Measurements from ENCODE around the gene ARL5A.
A peak's percentile ranks its signal among the peaks of the same experiment; 100 is the strongest.
"Not testable (repeated sequence)": the region's sequence is repeated elsewhere in the genome, so short reads cannot be mapped to it uniquely, and the experiment has no call there.

ARL5A gene, protein sequence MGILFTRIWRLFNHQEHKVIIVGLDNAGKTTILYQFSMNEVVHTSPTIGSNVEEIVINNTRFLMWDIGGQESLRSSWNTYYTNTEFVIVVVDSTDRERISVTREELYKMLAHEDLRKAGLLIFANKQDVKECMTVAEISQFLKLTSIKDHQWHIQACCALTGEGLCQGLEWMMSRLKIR

DNA sequence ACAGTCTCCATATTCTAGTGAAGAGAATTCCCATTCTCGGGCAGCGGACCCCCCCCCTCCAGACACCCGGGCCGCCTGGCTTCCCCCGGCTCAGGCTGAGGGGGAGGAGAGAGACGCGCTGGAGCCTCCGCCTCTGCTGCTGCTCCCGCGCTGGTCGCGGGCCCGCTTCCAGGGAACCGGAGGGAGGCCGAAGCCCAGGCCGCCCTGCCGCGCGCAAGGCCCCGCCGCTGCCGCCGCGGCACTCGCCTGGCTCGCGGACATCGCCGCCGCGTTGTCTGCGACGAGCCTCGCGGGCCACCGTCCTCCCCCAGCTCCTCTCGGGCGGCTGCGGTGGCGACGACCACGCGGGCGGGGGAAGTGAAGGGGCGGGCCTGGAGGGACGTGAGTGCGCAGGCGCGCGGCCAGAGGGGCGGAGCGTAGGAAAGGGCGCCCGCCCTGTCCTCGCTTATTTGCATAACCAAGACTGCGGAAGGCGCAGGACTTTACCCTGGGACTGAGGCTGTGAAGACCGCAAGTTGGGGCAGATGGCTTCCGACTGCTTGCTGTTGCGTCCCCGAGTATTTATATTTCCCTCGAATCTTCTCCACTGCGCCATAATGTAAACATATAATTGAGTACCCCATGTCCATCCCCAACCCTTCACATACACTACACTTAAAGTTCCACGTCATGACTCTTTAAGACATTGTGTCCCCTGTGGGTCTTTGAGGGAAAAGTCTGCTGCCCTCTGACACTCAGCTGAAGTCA, at the start of gene ARL5A:
Gene ARL5A (minus strand): TSS at position 279 of the 747 bp plus-strand sequence. CDS start 245 bp downstream, at position 34.
- DNase-seq, result peak; percentile 86

DNA sequence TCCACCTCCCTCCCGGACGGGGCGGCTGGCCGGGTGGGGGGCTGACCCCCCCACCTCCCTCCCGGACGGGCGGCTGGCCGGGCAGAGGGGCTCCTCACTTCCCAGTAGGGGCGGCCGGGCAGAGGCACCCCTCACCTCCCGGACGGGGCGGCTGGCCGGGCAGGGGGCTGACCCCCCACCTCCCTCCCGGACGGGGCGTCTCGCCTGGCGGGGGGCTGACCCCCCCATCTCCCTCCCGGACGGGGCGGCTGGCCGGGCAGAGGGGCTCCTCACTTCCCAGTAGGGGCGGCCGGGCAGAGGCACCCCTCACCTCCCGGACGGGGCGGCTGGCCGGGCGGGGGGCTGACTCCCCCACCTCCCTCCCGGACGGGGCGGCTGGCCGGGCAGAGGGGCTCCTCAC, 47.4 kb upstream of the ARL5A start:
- DNase-seq, result not testable (repeated sequence)

DNA sequence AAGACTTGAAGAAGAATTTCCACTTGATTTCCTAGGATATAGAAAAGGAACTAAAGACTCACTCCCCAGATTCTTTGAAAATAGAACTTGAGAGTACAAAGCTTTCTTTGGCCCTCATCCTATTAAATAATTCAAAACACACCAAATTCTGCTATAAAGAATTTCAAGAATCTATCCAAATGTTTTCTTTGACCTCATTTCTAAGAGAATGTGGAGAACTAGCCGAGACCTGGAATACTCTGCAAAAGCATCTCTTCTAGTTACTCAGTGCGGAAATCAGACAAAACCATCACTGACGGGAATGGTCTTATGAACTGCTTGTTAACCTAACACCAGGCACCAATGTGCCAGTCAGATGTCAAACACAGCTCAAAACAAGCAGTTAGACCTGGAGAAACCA, 44.2 kb upstream of the ARL5A start:
- no peak for DNase-seq

DNA sequence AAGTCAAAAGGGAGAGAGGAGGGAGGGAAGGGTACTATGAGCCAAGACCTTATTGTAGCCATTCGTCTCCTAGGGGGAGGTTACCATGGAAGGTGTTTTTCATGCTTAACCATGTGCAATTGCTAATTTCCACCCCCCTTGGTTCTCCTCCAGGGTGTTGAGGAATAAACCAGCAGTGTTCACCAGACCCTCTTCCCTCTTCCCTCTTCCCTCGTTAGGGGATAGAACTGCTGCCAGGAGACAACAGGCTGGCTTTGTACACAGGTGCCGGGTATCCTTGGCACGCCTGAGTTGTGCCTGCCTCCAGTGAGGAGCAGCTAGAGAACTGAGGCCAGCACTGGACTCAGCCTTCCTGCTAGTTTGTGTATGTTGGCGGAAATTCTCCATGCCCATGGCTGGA, 41.1 kb upstream of the ARL5A start:
- DNase-seq, result no peak

DNA sequence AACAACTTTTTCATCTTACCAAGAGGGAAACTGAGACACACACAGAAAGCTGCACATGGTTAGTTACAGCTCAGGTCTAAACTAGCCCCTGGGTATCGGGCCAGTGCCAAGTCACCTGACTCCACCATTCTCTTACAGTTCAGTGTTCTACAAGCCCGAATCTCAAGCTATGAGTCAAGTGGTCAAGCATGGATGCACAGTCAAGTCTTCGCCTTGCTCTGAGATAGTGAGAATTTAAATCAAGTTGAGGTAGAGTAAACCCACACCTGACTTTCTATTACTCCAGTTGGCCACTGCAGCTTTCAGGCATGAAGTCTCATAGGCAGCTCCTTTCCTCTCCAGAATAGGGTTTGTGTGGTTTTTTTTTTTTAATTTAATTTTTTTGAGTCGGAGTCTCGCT, 34.5 kb upstream of the ARL5A start:
- no peak for DNase-seq

DNA sequence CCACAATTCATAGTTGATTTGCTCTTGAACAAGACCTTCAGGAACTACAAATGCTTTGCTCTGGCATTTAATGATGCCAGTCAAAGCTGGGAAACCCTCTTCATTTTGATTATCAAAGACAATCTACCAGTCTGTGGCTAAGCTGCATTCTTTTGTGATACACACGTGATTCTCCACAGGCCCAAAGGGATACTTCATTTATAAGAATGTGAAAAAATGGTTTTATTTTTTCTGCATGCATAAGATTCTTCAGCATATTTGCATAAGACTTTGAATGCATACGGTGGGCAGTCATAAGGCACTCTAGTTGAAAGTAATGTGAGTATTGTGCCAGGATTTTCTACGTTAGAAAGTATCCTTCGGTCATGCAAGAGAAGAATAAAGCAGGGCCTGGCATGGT, 33.0 kb upstream of the ARL5A start:
- no peak for DNase-seq

DNA sequence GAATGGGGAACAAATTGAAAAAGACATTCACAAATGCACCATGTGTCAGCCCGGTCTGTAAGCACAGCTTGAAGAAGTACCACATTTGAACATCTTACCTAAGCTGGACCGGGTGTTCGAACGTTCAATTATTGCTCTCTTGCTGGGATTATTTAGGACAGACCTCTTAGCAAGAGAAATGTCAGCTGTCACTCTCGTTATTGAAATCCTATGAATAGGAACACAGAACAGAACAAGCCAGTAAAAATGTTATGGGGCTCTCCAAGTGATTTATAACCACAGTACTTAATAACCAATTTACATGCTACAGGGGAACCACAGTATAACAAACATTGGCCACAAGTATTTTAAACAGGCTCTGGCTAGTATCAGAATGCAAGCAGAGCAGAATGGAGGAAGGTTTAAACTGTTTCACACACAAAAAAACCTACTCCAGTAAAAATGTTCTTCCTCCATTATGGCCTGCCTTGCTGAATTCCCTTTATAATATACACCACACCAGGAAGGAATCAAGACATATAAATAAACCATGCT, 32.5 kb upstream of the ARL5A start:
- no peak for DNase-seq

DNA sequence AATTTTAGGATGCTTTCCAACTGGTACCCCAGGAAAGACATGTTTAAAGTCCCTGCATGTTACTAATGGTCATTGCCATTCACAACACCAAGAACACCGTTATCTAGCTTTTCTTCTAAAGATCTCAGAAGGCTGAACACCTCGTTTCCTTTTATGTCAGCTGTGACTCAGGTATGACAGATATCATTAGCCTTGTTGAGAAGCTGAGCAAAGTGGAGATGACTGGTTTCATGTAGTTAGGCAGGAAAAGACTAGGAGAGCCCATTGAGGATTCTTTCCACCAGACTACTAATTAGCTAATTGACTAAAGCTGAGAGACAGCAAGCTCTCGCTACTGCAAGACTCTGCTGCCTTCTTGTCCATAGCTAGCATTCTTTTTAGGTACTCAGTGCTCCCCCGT, 32.0 kb upstream of the ARL5A start:
- no peak for DNase-seq

DNA sequence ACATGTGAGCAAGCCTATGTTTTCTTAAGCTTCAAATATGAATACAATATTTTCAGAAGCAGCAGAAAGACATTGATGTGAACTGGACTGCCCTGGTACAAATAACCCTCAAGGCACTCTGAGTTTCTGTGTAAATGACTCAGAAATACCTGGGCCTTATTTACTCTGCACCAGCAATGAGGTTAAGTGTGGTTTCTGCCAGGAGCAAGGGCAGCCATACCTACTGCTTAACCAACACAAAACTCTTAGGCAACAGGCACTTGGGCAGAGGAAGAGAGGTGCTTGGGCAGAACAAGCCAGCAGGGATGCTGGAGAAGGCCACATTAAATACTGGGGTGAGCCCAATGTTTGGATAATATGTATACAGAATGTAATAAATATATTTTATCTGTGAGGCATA, 29.4 kb upstream of the ARL5A start:
- DNase-seq, result no peak

DNA sequence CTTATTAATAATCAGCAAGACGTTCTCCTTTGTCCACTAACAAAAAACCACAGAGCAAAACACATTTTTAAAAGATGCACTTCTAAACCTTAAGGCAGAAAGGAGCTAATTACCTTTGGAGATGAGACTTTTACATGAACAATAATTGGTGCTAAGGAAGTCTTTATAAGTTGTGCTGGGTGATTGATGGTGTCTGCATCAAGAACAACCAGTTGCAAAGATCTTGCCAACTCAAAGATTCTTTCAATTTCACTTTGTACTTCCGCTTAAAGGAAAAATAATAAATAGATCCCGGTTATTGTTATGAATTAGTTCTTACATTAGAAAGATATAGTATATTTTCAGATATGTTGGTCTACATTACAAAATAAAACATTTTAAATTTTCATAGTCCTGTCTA, 26.9 kb upstream of the ARL5A start:
- no peak for DNase-seq

DNA sequence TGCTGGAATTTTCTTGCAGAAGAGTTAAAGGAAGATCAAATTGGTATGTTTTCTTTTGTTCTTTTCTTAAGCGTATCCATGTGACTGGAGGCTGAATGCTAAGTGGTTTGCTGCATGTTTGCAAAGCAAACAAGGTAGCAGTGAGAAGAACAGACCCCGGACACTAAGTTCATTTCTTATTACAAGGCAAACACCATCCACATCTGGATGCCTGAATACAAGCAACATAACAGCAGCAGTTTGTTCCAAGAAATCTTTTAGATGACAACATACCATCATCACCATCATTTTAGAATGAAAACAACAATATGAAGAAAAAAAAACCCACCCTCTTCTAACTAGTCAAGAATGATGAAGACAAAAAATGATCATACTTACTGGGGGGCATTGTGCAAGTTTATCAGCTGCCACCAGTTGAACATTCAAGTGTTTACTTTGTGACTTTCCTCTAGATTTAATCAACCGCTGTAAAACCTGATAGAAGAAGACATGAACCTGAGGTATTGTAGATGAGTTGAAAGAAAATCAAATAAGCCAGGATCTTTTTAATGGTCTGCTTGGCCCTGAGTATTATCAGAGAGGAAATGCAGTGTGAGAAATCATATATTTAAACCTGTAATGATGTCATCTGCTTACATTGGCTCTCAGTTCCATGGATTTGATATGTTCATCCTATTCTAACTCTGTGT, 25.0 kb upstream of the ARL5A start:
- no peak for DNase-seq

DNA sequence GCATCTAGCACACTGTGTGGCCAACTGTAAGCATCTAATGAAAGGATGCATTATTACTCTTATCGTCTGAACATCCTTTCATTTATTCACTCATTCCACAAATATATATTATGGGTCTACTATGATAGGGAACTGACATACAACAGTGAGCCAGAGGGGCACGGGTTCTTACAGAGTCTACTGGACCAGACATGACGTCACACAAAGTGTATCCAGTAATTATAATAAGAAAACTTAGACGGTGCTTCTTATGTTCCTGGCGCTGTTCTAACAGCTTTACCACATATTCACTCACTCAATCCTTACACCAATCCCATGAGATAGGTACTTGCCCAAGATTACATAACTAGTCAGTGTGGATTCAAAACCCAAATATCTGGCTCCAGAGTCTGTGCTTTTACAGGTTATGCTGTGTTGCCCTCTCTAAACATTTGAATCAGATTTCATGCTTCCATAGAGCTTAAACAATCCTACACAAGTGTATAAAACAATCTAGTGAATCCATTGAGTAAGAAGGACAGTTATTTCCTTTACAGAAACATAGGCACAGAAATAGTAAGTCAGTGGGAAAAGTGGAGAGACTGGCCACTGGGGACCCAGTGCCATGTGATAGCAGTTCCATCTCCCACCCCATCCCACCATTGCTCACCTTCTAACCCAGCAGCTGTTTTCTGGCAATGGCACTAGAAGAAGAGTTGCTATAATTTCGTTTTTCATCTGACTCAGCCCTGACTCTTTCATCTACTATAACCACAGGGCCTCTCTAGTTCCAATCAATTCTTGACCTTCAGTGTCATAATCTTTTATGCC, 24.2 kb upstream of the ARL5A start:
- no peak for DNase-seq

DNA sequence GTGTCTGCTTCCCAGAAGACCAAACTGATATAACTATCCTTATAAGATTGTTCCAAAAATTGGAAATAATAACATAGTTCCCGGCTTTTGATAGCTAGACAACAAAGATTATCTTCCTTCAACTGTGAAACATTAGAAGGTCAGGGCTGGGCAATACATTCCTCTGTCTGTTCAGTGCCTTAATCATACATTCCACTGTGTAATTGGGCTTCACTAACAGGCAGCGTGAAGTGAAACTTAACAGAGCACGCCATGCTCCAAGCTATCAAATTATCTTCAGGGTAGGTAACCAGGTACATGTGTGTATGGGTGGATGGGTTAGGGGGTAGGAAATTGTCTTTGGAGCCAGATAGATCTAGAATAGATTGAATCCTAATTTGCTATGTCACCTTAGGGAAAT, 23.5 kb upstream of the ARL5A start:
- no peak for DNase-seq

DNA sequence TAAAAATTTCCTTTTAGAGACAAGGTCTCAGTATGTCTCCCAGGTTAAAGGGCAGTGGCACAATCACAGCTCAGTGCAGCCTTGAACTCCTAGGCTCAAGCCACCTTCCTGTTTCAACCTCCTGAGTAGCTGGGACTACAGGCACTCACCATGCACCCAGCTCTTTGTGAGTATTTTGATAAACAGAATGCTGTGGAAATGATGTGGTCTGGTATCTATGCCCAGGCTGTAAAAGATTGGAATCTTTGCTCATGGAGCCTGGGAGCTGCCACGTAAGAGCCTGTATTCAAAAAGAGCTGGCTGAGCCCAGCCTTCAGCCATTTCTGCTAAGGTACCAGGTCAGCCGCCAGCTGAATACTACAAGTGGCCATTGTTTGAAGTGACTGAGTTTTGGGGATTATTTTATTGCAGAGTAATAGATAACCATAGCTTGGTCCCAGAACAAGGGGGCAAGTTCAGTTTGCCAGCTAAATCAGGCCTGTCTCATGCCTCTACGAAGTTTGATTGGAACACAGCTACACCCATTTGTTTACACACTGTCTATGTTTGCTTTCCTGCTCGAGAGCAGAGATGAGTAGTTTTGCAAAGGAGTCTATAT, 21.3 kb upstream of the ARL5A start:
- no peak for DNase-seq

DNA sequence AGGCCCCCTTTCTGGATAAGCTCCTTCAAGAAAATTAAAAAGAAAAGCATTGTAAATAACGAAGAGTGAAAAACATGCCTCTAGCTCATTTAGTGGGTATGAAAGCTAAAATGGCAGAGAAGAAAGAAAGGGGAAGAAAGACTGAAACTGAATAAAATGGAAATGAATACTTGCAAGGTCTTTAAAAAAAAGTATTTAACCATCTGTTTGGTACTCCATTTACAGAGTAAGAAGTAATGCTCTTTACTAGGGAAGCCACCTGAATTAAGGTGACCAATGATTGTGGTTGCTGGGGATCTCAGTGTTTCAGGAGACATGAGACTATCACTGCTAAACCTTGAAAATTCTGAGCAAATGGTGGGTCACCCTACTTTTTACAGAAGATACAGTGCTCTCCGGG, 17.7 kb upstream of the ARL5A start:
- DNase-seq, result no peak

DNA sequence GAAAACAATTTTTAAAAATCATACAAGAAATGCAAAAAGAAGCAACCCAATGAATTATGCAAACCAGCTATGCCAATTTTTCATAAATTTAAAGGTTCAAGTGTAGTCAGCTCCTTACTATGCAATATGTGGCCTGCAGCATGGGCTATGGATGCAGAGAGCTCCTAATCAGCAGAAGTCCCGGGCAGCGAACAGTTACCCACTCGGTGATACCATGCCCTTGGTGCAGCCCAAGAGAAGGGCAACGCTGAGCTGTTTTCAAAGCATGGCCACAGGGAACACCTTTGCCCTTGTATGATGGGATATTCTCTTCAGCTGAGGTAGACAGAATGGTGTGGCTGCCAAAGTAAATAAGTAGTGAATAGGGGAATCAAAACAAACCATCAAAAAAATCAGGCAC, 17.3 kb upstream of the ARL5A start:
- no peak for DNase-seq

DNA sequence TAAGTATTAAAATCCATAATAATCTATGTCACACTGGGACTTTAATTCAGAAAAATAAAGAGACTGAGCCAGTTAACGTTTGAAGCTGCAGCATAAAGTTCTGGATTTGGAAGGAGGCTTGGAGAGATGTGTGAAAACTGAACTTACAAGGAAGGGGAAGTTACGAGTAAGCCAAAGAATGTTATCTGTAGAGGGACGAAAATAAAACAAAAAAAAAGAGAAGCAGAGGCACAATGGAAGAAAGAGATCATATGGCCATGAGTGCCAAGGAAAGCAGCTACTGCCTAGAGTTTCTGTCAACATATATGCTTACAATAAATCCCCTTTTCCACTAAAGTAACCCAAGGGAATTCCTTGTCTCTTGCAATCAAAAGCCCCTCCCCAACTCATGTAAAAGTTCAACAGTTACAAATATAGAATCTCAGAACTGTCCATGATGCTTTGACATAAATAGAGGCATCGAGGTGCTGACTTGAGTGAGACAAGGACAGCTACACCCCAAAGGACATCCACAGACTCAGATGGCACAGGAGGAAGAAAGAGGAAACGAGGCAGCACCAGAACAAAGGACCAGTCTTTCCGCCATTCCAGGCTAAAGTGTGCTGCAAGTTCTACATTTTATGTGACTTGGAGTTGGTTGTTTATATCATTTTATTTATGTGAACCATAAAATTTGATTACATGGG, 16.1 kb upstream of the ARL5A start:
- no peak for DNase-seq

DNA sequence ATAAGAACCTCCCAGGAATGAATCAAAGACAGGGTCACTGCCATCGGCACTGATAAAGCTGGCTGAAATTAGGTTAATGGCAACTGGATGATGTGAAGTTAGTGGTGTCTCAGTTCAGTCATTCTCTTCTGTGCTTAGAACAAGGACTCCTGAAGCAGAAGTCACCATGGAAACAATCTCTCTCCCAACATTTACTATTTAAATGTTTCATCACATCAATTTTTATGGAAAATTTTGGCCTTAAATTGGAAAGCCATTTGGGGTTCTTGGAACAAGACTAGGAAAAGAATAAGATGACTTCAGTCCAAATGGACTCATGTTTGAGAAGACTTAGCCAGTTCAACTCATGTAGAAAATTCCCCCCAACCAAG, 15.5 kb upstream of the ARL5A start:
- no peak for DNase-seq

DNA sequence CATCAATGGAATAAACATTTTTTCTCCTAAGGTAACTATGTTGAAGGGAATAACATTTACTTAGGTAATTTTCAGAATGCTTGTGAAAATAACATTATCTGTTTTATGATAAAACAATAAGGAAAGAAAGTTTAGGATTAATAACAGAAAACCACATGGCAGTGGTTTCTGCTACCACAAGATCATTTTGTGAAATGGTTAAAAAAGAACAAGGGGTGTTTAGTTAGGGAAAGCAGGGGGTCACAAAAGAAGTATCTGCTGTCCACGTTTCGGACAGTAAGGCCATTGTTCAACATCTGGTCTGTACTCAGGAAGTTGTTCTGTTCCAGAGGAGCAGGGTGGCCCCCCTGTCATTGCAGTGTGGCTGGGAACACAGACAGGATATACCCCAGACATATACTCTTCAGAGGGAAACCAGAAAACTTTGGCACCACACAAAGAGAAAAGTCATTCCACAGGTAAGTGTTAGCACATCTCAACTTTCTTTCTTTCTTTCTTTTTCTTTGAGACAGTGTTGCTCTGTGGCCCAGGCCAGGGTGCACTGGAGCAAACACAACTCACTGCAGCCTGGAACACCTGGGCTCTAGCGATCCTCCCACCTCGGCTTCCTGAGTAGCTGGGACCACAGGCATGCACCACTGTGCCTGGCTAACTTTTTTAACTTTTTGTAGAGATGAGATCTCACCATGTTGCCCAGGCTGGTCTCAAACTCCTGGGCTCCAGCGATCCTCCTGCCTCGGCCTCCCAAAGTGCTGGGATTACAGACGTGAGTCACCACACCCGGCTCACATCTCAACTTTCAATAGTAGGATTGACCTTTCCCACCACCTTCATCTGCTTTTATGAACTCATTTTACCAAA, 14.8 kb upstream of the ARL5A start:
- DNase-seq, result no peak

DNA sequence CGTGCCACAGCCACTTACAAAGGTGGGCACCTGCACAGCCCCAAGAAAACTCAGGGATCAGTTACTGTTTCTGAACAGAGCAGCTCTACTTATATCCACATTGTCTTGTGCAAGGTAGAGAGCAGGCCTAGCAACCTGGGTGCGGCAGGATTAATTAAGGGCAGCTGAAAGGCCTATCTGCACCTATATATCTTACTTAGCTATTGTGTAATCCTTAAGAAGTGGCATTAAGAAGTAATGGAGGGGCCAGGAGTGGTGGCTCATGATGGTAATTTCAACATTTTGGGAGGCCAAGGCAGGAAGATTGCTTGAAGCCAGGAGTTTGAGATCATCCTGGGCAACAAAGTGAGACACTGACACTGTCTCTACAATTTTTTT, 12.8 kb upstream of the ARL5A start:
- no peak for DNase-seq
